H9 (cell line): ENCODE results near the gene HHAT. TPM values are rescaled to one million over a fixed set of nuclear protein-coding genes. Genes with fewer than 3 reads are reported as not detected.

Experiments
- DNase-seq: peaks from one replicate; pipeline ENCODE4 v3.0.0-alpha.2; 2017
- H2AFZ ChIP-seq: one replicate; pipeline ENCODE4 v1.6.1; 2013; ENCODE audit warnings: mild to moderate bottlenecking, low read length, control low read depth, moderate library complexity
- H2AK5ac ChIP-seq: 2 replicates; pipeline ENCODE4 v1.6.1; 2013; ENCODE audit warnings: low read length, control low read depth, mixed read lengths; ENCODE audit not compliant: insufficient read length
- H2BK120ac ChIP-seq: one replicate; pipeline ENCODE4 v1.6.1; 2013; ENCODE audit warnings: low read depth, mild to moderate bottlenecking, low read length, control low read depth, inconsistent platforms; ENCODE audit not compliant: poor library complexity, severe bottlenecking
- H2BK12ac ChIP-seq: 2 replicates; pipeline ENCODE4 v1.6.1; 2013; ENCODE audit warnings: low read length, control low read depth, mixed read lengths, low read depth; ENCODE audit not compliant: insufficient read length
- H2BK15ac ChIP-seq: 2 replicates; pipeline ENCODE4 v1.6.1; 2013; ENCODE audit warnings: low read depth, low read length, control low read depth
- H2BK20ac ChIP-seq: one replicate; pipeline ENCODE4 v1.6.1; 2013; ENCODE audit warnings: low read depth, mild to moderate bottlenecking, low read length, control low read depth, inconsistent platforms; ENCODE audit not compliant: poor library complexity, severe bottlenecking
- H2BK5ac ChIP-seq: 2 replicates; pipeline ENCODE4 v1.6.1; 2013; ENCODE audit warnings: low read length, control low read depth, mixed read lengths; ENCODE audit not compliant: insufficient read length
- H3K14ac ChIP-seq: 2 replicates; pipeline ENCODE4 v1.6.1; 2013; ENCODE audit warnings: low read length, control low read depth; ENCODE audit not compliant: insufficient read depth
- H3K18ac ChIP-seq: 2 replicates; pipeline ENCODE4 v1.6.1; 2013; ENCODE audit warnings: low read depth, mild to moderate bottlenecking, mixed read lengths, low read length, control low read depth; ENCODE audit not compliant: insufficient read length
- H3K23ac ChIP-seq: 2 replicates; pipeline ENCODE4 v1.6.1; 2013; ENCODE audit warnings: low read length, control low read depth, mixed read lengths, low read depth; ENCODE audit not compliant: insufficient read length
- H3K23me2 ChIP-seq: 2 replicates; pipeline ENCODE4 v1.6.1; 2013; ENCODE audit warnings: low read depth, mild to moderate bottlenecking, mixed read lengths, low read length, control low read depth; ENCODE audit not compliant: insufficient read length, poor library complexity, severe bottlenecking
- H3K27ac ChIP-seq: 2 replicates; pipeline ENCODE4 v1.5.1; 2013; ENCODE audit warnings: low read length, control low read depth, mixed read lengths, low read depth; ENCODE audit not compliant: insufficient read length
- H3K27me3 ChIP-seq: 2 replicates; pipeline ENCODE4 v1.6.1; 2013; ENCODE audit warnings: low read length, control low read depth, inconsistent platforms; ENCODE audit not compliant: insufficient read depth
- H3K4ac ChIP-seq: 2 replicates; pipeline ENCODE4 v1.6.1; 2013; ENCODE audit warnings: low read depth, mild to moderate bottlenecking, control low read depth, inconsistent platforms, low read length, moderate library complexity
- H3K4me1 ChIP-seq: 2 replicates; pipeline ENCODE4 v1.6.1; 2013; ENCODE audit warnings: low read length, control low read depth, inconsistent platforms; ENCODE audit not compliant: insufficient read depth
- H3K4me2 ChIP-seq: 2 replicates; pipeline ENCODE4 v1.6.1; 2013; ENCODE audit warnings: low read length, control low read depth, mixed read lengths; ENCODE audit not compliant: insufficient read length, insufficient read depth
- H3K56ac ChIP-seq: 2 replicates; pipeline ENCODE4 v1.6.1; 2013; ENCODE audit warnings: low read depth, mild to moderate bottlenecking, mixed read lengths, low read length, control low read depth; ENCODE audit not compliant: insufficient read length
- H3K79me1 ChIP-seq: 2 replicates; pipeline ENCODE4 v1.6.1; 2013; ENCODE audit warnings: low read depth, mild to moderate bottlenecking, moderate library complexity, low read length, control low read depth, inconsistent platforms; ENCODE audit not compliant: insufficient read depth, poor library complexity, severe bottlenecking
- H3K79me2 ChIP-seq: 2 replicates; pipeline ENCODE4 v1.6.1; 2013; ENCODE audit warnings: low read length, control low read depth, inconsistent platforms; ENCODE audit not compliant: insufficient read depth
- H3K9ac ChIP-seq: 2 replicates; pipeline ENCODE4 v1.6.1; 2013; ENCODE audit warnings: low read length, control low read depth, mixed read lengths; ENCODE audit not compliant: insufficient read length; ENCODE audit errors: extremely low read depth
- H3K9me3 ChIP-seq: one replicate; pipeline ENCODE4 v1.6.1; 2013; ENCODE audit warnings: low read depth, low read length, inconsistent platforms; ENCODE audit not compliant: control insufficient read depth
- H3T11ph ChIP-seq: one replicate; pipeline ENCODE4 v1.6.1; 2013; ENCODE audit warnings: mild to moderate bottlenecking, low read length, control low read depth, inconsistent platforms
- H4K20me1 ChIP-seq: one replicate; pipeline ENCODE4 v1.6.1; 2013; ENCODE audit not compliant: control insufficient read depth, insufficient read length, insufficient read depth
- H4K5ac ChIP-seq: 2 replicates; pipeline ENCODE4 v1.6.1; 2013; ENCODE audit warnings: low read depth, mild to moderate bottlenecking, mixed read lengths, low read length, control low read depth; ENCODE audit not compliant: insufficient read length
- H4K8ac ChIP-seq: replicated peaks from 2 replicates; pipeline ENCODE4 v1.6.1; 2013; ENCODE audit warnings: low read length, control low read depth, mixed read lengths, low read depth; ENCODE audit not compliant: insufficient read length
- H4K91ac ChIP-seq: 2 replicates; pipeline ENCODE4 v1.6.1; 2013; ENCODE audit warnings: low read depth, mild to moderate bottlenecking, moderate library complexity, mixed read lengths, low read length, control low read depth; ENCODE audit not compliant: insufficient read length
- H3K27ac Mint-ChIP-seq, 3 experiments: 2 replicates in 2 of 3; 3 replicates in 1 of 3; pipeline ENCODE4 v1.8.0; 2020 to 2021; ENCODE audit warnings: mixed read lengths in 3 of 3, mild to moderate bottlenecking in 1 of 3, moderate library complexity in 1 of 3
- H3K27me3 Mint-ChIP-seq: 2 replicates; pipeline ENCODE4 v1.8.0; 2021; ENCODE audit warnings: low read depth, mild to moderate bottlenecking, moderate library complexity, mixed read lengths
- H3K36me3 Mint-ChIP-seq, 3 experiments: 2 replicates in 2 of 3; 3 replicates in 1 of 3; pipeline ENCODE4 v1.8.0; 2020 to 2021; ENCODE audit warnings: low read depth in 3 of 3, mixed read lengths in 3 of 3; ENCODE audit not compliant: insufficient read depth in 1 of 3
- H3K4me1 Mint-ChIP-seq, 2 experiments: 2 replicates each; pipeline ENCODE4 v1.8.0; 2020; ENCODE audit warnings: mixed read lengths in 2 of 2
- H3K4me3 Mint-ChIP-seq, 2 experiments: 2 replicates in 1 of 2; 3 replicates in 1 of 2; pipeline ENCODE4 v1.8.0; 2020 to 2021; ENCODE audit warnings: mild to moderate bottlenecking in 2 of 2, mixed read lengths in 2 of 2, moderate library complexity in 1 of 2
- H3K9me3 Mint-ChIP-seq, 2 experiments: 2 replicates in 1 of 2; 3 replicates in 1 of 2; pipeline ENCODE4 v1.8.0; 2020; ENCODE audit warnings: mild to moderate bottlenecking in 2 of 2, mixed read lengths in 2 of 2, moderate library complexity in 1 of 2
- WGBS: extraction: QIAGEN DNeasy Blood & Tissue Kit; methylation state at CpG from one replicate; pipeline ENCODE4 v1.1.7; 2013; ENCODE audit warnings: missing lambda C conversion rate, low lambda C conversion rate, mixed read lengths; ENCODE audit not compliant: insufficient read length; ENCODE audit errors: extremely low coverage; 5-methylcytosine and 5-hydroxymethylcytosine counted together
- total RNA-seq: library from RNA; stranded (reverse); gene quantifications from 2 replicates; pipeline ENCODE4 v1.2.1, GENCODE V29; 2021
- TF ChIP-seq, protein P1 (sequence below): fragments of 200-600 bp; sonication (generic); conservative IDR thresholded peaks from 3 replicates; pipeline ENCODE4 v1.8.0; 2021; ENCODE audit warnings: antibody characterized with exemption, mild to moderate bottlenecking

HHAT gene
- total RNA-seq, 1 experiment from 2014 or later = 0.48 TPM

DNA sequence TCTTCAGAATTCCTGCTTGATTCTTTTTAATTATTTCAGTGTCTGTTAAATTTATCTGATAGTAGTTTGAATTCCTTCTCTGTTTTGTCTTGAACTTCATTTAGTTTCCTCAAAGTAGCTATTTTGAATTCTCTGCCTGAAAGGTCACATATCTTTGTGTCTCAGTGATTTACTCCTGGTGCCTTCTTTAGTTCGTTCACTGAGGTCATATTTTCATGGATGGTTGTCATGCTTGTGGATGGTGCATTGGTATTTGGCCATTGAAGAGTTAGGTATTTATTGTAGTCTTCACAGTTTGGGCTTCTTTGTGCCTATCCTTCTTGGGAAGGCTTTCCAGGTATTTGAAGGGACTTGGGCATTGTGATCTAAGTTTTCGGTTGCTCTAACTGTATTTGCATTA is 267.9 kb downstream of the HHAT start:
- no peaks in the 10 kb centered on the region for H3K27me3 Mint-ChIP-seq
- TF ChIP-seq, protein P1, sequence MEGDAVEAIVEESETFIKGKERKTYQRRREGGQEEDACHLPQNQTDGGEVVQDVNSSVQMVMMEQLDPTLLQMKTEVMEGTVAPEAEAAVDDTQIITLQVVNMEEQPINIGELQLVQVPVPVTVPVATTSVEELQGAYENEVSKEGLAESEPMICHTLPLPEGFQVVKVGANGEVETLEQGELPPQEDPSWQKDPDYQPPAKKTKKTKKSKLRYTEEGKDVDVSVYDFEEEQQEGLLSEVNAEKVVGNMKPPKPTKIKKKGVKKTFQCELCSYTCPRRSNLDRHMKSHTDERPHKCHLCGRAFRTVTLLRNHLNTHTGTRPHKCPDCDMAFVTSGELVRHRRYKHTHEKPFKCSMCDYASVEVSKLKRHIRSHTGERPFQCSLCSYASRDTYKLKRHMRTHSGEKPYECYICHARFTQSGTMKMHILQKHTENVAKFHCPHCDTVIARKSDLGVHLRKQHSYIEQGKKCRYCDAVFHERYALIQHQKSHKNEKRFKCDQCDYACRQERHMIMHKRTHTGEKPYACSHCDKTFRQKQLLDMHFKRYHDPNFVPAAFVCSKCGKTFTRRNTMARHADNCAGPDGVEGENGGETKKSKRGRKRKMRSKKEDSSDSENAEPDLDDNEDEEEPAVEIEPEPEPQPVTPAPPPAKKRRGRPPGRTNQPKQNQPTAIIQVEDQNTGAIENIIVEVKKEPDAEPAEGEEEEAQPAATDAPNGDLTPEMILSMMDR = no peak
- no CpG with 5 or more reads among the region's 2 CpGs for WGBS

More for the DNA sequence above, 267.9 kb downstream of the HHAT start:
- Histone ChIP-seq H2AFZ (no peak overlapping the region), H2BK120ac (no peak overlapping the region), H2BK5ac (no peak overlapping the region), H2BK15ac (no peak overlapping the region), H2BK12ac (no peak overlapping the region), H3K4ac (no peak overlapping the region), H3K79me2 (no peaks in the 10 kb centered on the region), H3T11ph (no peak overlapping the region), H3K23me2 (no peaks in the 10 kb centered on the region), H3K79me1 (no peaks in the 10 kb centered on the region), H3K27ac (no peak overlapping the region), H3K18ac (no peak overlapping the region), H2AK5ac (no peak overlapping the region), H4K5ac (no peak overlapping the region), H4K8ac (no peak overlapping the region), H3K27me3 (no peaks in the 10 kb centered on the region), H2BK20ac (no peak overlapping the region), H4K91ac (no peak overlapping the region), H3K4me1 (no peaks in the 10 kb centered on the region), H3K56ac (no peak overlapping the region), H3K9ac (no peak overlapping the region), H3K4me2 (no peak overlapping the region), H3K14ac (no peak overlapping the region), H3K9me3 (no peaks in the 10 kb centered on the region), H4K20me1 (no peaks in the 10 kb centered on the region), H3K23ac (no peak overlapping the region)
- no peaks in the 10 kb centered on the region; a peak in 2 of 5 replicates for H3K9me3 Mint-ChIP-seq
- H3K27ac Mint-ChIP-seq = no peak overlapping the region
- H3K36me3 Mint-ChIP-seq = no peaks in the 10 kb centered on the region
- DNase-seq = no peak
- no peak overlapping the region for H3K4me3 Mint-ChIP-seq
- peaks cover 5 to 6% of the 10 kb centered on the region in 2 experiments; a peak in 3 of 4 replicates for H3K4me1 Mint-ChIP-seq
